Measurements from ENCODE around the gene CCNB1.

CCNB1 gene

DNA sequence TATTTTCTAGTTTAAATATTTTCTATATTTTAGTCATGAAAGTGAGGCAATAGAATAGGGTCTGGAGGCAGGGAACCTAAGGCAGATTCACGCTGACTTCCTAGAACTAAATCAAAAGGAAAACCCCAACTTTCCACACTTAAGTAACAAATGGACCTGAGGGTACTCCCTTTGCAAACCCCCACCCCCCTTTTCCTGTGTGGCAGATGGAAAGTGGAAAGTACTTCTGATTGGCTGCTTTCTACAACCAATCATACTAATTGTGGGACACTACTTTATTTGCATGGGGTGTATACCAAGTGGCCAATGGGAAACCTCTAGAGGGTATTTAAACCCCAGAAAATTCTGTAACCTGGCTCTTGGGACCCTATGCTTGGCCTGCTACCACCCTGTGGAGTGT is 17.7 kb downstream of the CCNB1 start:
- Histone ChIP-seq H3K4me1 (ENCODE audit: insufficient read depth, insufficient read length) (no peaks in the 10 kb centered on the region), H3K4me3 (ENCODE audit: insufficient read length, low read depth) (no peak overlapping the region), H3K9ac (ENCODE audit: insufficient read length, low read depth) (no peak overlapping the region), H3K36me3 (ENCODE audit: insufficient read depth, insufficient read length, low read length) (no peaks in the 10 kb centered on the region), H3K9me3 (ENCODE audit: insufficient read depth, low read length) (0 out of 2 replicates have a peak, but pooled peaks cover 3% of the 10 kb centered on the region), H3K27me3 (ENCODE audit: insufficient read depth, insufficient read length) (no peaks in the 10 kb centered on the region)
- DNase-seq (ENCODE audit: low read depth, low spot score), result no peak
- TF ChIP-seq YY1 (IDR thresholded peaks at IDR 0.05; ENCODE audit: insufficient read depth, insufficient read length) (no peak), ZNF274 (IDR thresholded peaks at IDR 0.05; ENCODE audit: low read depth, low read length) (no peak), SUZ12 (IDR thresholded peaks at IDR 0.05; ENCODE audit: extremely low read depth, insufficient read depth, insufficient read length) (no peak)

DNA sequence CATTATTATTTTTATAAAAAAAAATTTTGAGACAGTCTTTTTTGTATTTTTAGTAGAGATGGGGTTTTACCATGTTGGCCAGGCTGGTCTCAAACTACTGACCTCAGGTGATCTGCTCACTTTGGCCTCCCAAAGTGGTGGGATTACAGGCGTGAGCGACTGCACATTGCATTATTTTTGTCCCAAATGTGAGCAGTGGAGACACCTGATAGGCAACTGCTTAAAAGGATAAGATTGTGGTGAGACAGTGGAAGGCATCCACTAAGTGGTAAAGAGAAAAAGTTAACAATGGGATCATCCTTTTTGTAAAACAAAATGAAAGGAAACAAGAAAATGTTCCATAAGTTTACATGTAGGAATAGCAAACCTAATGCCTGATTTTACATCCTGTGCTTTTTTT is 20.4 kb downstream of the CCNB1 start:
- no peak overlapping the region for H3K4me3 ChIP-seq (ENCODE audit: insufficient read length, low read depth)
- no peak overlapping the region for H3K9ac ChIP-seq (ENCODE audit: insufficient read length, low read depth)
- H3K27me3 ChIP-seq (ENCODE audit: insufficient read depth, insufficient read length), result no peaks in the 10 kb centered on the region
- no peak for TF ChIP-seq YY1 (IDR thresholded peaks at IDR 0.05; ENCODE audit: insufficient read depth, insufficient read length)
- H3K4me1 ChIP-seq (ENCODE audit: insufficient read depth, insufficient read length), result no peaks in the 10 kb centered on the region
- H3K36me3 ChIP-seq (ENCODE audit: insufficient read depth, insufficient read length, low read length), result peaks cover 9% of the 10 kb centered on the region
- H3K9me3 ChIP-seq (ENCODE audit: insufficient read depth, low read length), result no peaks in the 10 kb centered on the region
- DNase-seq (ENCODE audit: low read depth, low spot score), result no peak

DNA sequence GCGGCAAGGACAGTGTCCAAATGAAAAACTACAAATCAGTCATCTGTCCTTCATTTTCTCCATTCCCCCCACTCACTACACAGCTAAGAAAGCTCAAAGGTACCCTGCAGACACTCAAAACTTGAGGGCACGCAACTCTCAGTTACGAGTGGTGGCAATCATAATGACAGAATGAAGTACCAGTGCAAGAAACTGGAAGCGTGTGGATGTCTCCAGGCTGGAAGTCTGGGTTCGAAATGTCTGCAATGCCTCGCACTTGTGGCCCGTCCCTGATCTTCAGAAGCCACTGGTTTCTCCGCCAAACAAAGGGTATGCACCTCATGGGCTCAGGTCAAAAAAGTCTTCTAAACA is 21.8 kb downstream of the CCNB1 start:
- TF ChIP-seq ZNF274 (IDR thresholded peaks at IDR 0.05; ENCODE audit: low read depth, low read length) (no peak), SUZ12 (IDR thresholded peaks at IDR 0.05; ENCODE audit: extremely low read depth, insufficient read depth, insufficient read length) (no peak), YY1 (IDR thresholded peaks at IDR 0.05; ENCODE audit: insufficient read depth, insufficient read length) (no peak)
- DNase-seq (ENCODE audit: low read depth, low spot score), result no peak
- Histone ChIP-seq H3K9me3 (ENCODE audit: insufficient read depth, low read length) (no peaks in the 10 kb centered on the region), H3K36me3 (ENCODE audit: insufficient read depth, insufficient read length, low read length) (peaks cover 15% of the 10 kb centered on the region), H3K9ac (ENCODE audit: insufficient read length, low read depth) (peak overlapping the region; percentile 93), H3K4me1 (ENCODE audit: insufficient read depth, insufficient read length) (no peaks in the 10 kb centered on the region), H3K27me3 (ENCODE audit: insufficient read depth, insufficient read length) (no peaks in the 10 kb centered on the region), H3K4me3 (ENCODE audit: insufficient read length, low read depth) (peak overlapping the region; percentile 93)

DNA sequence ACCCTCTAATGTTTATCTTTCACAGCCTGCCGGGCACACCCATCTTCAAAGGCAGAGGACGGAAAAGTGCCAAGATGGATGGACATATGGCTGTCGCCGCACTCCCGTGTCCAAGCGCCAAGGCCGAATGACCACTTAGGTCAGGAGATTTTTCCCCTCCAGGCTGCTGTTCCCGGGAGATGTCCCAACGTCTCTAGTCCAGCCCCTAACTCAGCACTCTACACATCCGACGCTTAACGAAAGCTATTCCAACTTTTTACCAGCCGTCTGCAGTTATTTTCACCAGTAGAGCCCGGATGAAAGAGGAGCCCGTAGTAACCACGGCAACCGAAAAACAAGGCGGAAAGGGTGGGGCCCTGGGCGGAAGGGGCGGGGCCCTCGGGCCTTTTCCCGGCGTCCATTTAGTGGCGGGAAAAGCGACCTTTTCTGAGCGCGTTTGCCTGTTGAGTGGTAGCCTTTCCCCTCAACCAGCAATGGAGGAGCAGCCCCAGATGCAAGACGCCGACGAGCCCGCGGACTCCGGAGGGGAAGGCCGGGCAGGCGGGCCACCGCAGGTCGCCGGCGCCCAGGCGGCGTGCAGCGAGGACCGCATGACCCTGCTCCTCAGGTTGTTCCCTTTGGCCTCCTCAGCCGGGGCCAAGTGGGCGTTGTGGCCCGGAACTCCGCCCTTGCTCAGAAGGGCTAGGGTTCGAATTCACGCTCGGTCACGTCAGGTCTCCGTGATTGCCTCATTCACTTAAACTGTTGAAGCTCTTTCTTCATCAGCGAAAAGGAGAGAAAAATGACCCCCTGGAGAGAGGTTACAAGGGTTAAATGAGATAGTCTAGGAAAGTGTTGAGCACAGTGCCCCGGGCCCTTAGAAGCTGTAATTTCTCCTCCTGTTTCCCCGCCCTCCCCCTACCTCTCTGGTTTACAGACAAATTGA is 22.5 kb downstream of the CCNB1 start, which contains the start of gene CENPH:
Gene CENPH (plus strand): TSS at position 422 of the 925 bp plus-strand sequence. CDS start 52 bp downstream, at position 474.
- Histone ChIP-seq H3K27me3 (ENCODE audit: insufficient read depth, insufficient read length) (no peaks in the 10 kb centered on the region), H3K4me3 (ENCODE audit: insufficient read length, low read depth) (peak within 1 kb of the TSS; percentile 93), H3K36me3 (ENCODE audit: insufficient read depth, insufficient read length, low read length) (peaks cover 22% of the 10 kb centered on the region), H3K9ac (ENCODE audit: insufficient read length, low read depth) (peak within 1 kb of the TSS; percentile 93), H3K9me3 (ENCODE audit: insufficient read depth, low read length) (no peaks in the 10 kb centered on the region), H3K4me1 (ENCODE audit: insufficient read depth, insufficient read length) (peaks cover 2% of the 10 kb centered on the region)
- no peak for TF ChIP-seq YY1 (IDR thresholded peaks at IDR 0.05; ENCODE audit: insufficient read depth, insufficient read length)
- no peak for TF ChIP-seq ZNF274 (IDR thresholded peaks at IDR 0.05; ENCODE audit: low read depth, low read length)
- no peak for TF ChIP-seq SUZ12 (IDR thresholded peaks at IDR 0.05; ENCODE audit: extremely low read depth, insufficient read depth, insufficient read length)
- DNase-seq (ENCODE audit: low read depth, low spot score), result peak; percentile 66

DNA sequence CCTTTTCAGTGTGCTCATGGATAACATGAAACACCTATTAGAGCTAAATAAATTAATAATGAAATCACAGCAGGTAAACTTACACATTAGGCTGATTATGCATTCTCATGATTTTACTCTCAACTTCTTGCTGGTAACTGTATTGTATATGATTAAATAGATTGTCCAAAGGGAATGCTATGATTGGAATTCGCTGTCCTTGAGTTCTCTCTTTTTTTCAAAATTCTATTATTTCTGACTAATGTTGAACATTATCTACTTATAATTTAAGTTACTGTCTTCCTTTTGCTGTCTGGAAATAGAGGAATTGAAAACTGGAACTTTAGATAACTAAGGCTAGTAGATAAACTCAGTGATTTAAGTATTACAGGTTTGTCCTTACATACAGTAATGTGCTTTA is 35.5 kb downstream of the CCNB1 start:
- no peaks in the 10 kb centered on the region for H3K4me1 ChIP-seq (ENCODE audit: insufficient read depth, insufficient read length)
- TF ChIP-seq SUZ12 (IDR thresholded peaks at IDR 0.05; ENCODE audit: extremely low read depth, insufficient read depth, insufficient read length) (no peak), ZNF274 (IDR thresholded peaks at IDR 0.05; ENCODE audit: low read depth, low read length) (no peak), YY1 (IDR thresholded peaks at IDR 0.05; ENCODE audit: insufficient read depth, insufficient read length) (no peak)
- H3K36me3 ChIP-seq (ENCODE audit: insufficient read depth, insufficient read length, low read length), result peaks cover 41% of the 10 kb centered on the region
- H3K4me3 ChIP-seq (ENCODE audit: insufficient read length, low read depth), result no peak overlapping the region
- H3K27me3 ChIP-seq (ENCODE audit: insufficient read depth, insufficient read length), result no peaks in the 10 kb centered on the region
- no peak overlapping the region for H3K9ac ChIP-seq (ENCODE audit: insufficient read length, low read depth)
- H3K9me3 ChIP-seq (ENCODE audit: insufficient read depth, low read length), result no peaks in the 10 kb centered on the region
- DNase-seq (ENCODE audit: low read depth, low spot score), result no peak

DNA sequence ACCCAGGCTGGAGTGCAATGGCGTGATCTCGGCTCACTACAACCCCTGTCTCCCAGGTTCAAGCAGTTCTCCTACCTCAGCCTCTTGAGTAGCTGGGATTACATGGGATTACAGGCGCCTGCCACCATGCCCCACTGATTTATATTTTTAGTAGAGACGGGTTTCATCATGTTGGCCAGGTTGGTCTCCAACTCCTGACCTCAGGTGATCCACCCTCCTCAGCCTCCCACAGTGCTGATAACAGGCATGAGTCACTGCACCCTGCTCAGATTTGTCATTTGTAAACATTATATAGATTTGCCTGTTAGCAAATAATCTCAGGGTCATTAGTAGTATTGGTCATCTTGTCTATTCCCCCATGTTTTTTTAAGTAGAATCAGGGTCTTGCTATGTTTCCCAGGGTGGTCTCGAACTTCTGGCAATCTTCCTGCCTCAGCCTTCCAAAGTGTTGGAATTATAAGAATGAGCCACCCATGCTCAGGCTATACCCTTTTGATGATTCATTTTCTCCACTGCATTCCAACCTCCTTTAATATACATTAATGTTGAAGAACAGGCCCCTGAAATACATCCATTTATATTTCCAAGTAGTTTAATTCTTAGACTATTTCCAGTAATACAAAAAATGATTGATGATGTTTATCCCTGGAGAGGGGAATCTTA is 39.7 kb downstream of the CCNB1 start:
- H3K36me3 ChIP-seq (ENCODE audit: insufficient read depth, insufficient read length, low read length), result peaks cover 39% of the 10 kb centered on the region
- no peak for DNase-seq (ENCODE audit: low read depth, low spot score)
- H3K4me3 ChIP-seq (ENCODE audit: insufficient read length, low read depth), result no peak overlapping the region
- no peak overlapping the region for H3K9ac ChIP-seq (ENCODE audit: insufficient read length, low read depth)
- H3K9me3 ChIP-seq (ENCODE audit: insufficient read depth, low read length), result no peaks in the 10 kb centered on the region
- TF ChIP-seq ZNF274 (IDR thresholded peaks at IDR 0.05; ENCODE audit: low read depth, low read length) (no peak), YY1 (IDR thresholded peaks at IDR 0.05; ENCODE audit: insufficient read depth, insufficient read length) (no peak), SUZ12 (IDR thresholded peaks at IDR 0.05; ENCODE audit: extremely low read depth, insufficient read depth, insufficient read length) (no peak)
- no peaks in the 10 kb centered on the region for H3K27me3 ChIP-seq (ENCODE audit: insufficient read depth, insufficient read length)
- H3K4me1 ChIP-seq (ENCODE audit: insufficient read depth, insufficient read length), result no peaks in the 10 kb centered on the region

DNA sequence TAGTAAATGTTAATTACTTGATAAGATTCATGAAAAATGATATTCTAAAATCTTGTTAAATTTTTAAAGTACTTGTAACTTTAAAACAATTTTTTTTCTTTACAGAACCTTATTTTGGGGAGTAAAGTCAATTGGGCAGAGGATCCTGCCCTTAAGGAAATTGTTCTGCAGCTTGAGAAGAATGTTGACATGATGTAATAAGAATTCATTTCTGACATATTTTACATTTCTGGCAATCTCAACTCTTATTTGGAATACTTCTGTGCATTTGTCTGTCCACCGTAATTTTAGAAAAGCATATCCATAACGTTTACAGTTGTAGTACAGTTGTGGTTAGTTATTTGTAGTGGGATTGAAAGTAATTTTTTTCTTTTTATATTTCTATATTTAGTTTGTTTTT is 42.7 kb downstream of the CCNB1 start:
- TF ChIP-seq ZNF274 (IDR thresholded peaks at IDR 0.05; ENCODE audit: low read depth, low read length), result no peak
- no peak for TF ChIP-seq YY1 (IDR thresholded peaks at IDR 0.05; ENCODE audit: insufficient read depth, insufficient read length)
- TF ChIP-seq SUZ12 (IDR thresholded peaks at IDR 0.05; ENCODE audit: extremely low read depth, insufficient read depth, insufficient read length), result no peak
- Histone ChIP-seq H3K4me3 (ENCODE audit: insufficient read length, low read depth) (no peak overlapping the region), H3K9me3 (ENCODE audit: insufficient read depth, low read length) (no peaks in the 10 kb centered on the region), H3K27me3 (ENCODE audit: insufficient read depth, insufficient read length) (no peaks in the 10 kb centered on the region), H3K36me3 (ENCODE audit: insufficient read depth, insufficient read length, low read length) (peaks cover 36% of the 10 kb centered on the region), H3K4me1 (ENCODE audit: insufficient read depth, insufficient read length) (no peaks in the 10 kb centered on the region), H3K9ac (ENCODE audit: insufficient read length, low read depth) (no peak overlapping the region)
- DNase-seq (ENCODE audit: low read depth, low spot score), result no peak
